Measurements from ENCODE around the gene ABO. TPM values are rescaled to one million over a fixed set of nuclear protein-coding genes. Genes with fewer than 3 reads are reported as not detected.
"Not testable (repeated sequence)": the region's sequence is repeated elsewhere in the genome, so short reads cannot be mapped to it uniquely, and the experiment has no call there.

Gene ABO
- total and polyA plus RNA-seq, 8 donors = 0.72 to 67.1 (median 4.1) TPM

DNA sequence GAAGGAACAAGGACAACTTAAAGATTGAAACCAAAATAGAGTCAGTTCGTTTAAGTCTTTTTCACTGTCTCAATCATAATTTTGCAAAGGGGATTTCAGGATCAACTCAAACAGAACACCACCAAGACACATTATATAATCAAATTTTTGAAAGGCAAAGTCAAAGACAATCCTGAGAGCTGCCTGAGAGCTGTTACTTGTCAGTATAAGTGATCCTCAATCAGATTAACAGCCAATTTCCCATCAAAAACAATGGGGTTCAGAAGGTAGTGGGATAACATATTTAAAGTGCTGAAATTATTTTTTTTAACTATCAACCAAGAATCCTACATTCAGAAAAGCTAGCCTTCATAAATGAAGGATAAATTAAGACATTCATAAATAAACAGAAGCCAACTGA is 19.3 kb upstream of the ABO start:
- TF ChIP-seq, protein P1, sequence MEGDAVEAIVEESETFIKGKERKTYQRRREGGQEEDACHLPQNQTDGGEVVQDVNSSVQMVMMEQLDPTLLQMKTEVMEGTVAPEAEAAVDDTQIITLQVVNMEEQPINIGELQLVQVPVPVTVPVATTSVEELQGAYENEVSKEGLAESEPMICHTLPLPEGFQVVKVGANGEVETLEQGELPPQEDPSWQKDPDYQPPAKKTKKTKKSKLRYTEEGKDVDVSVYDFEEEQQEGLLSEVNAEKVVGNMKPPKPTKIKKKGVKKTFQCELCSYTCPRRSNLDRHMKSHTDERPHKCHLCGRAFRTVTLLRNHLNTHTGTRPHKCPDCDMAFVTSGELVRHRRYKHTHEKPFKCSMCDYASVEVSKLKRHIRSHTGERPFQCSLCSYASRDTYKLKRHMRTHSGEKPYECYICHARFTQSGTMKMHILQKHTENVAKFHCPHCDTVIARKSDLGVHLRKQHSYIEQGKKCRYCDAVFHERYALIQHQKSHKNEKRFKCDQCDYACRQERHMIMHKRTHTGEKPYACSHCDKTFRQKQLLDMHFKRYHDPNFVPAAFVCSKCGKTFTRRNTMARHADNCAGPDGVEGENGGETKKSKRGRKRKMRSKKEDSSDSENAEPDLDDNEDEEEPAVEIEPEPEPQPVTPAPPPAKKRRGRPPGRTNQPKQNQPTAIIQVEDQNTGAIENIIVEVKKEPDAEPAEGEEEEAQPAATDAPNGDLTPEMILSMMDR (IDR thresholded peaks at IDR 0.05) = no peak
- no peaks in the 10 kb centered on the region for H3K4me1 ChIP-seq
- H3K9me3 ChIP-seq = peaks cover 6 to 20% (median 9%) of the 10 kb centered on the region in 4 donors
- H3K27me3 ChIP-seq = peaks cover 0 to 30% (median 0%) of the 10 kb centered on the region in 3 donors
- WGBS, 5 donors = 76 to 83% (median 82%) methylated on average over 1 of the region's 1 CpG
- no peak for DNase-seq
- no peak overlapping the region for H3K4me3 ChIP-seq
- intact Hi-C loops (cut with DNase I; ENCODE audit: low total_unique reads) = no loop called here
- no peaks in the 10 kb centered on the region for H3K36me3 ChIP-seq
- H3K27ac ChIP-seq = no peak overlapping the region

DNA sequence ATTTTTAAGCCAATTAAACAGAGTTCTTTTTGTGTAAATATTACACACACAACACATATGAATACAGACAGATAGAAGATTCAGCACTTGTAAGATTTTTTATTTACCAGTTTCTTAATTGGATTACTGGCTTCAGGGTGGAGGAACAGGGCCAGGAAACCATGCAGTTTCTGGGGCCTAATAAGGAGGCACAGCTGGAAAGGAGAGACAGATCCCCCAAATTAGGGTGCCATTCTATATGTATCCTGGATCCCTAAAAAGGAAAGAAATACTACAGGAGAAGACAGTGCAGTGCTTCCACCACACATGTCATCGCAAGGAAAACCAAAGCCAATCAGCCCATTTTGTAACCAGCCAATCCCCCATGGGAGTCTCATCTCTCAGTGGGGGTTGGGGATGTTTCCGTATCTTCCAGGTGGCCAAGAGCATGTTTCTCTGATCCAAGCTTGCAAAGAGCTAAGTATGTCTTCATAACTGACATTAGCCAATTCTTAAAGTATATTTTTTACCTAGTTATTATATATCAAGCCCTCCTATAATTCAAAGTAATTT is 15.8 kb upstream of the ABO start:
- WGBS, 5 donors = 83 to 98% (median 96%) methylated on average over 2 of the region's 2 CpGs
- peaks cover 0 to 15% (median 0%) of the 10 kb centered on the region in 3 donors for H3K27me3 ChIP-seq
- DNase-seq = no peak
- no peak overlapping the region for H3K27ac ChIP-seq
- H3K9me3 ChIP-seq = peaks cover 6 to 20% (median 9%) of the 10 kb centered on the region in 4 donors
- H3K4me1 ChIP-seq = no peaks in the 10 kb centered on the region
- H3K36me3 ChIP-seq = no peaks in the 10 kb centered on the region
- TF ChIP-seq, protein P1 (IDR thresholded peaks at IDR 0.05) = no peak
- TF ChIP-seq POLR2AphosphoS5 (IDR thresholded peaks at IDR 0.05) = no peak
- TF ChIP-seq POLR2A (IDR thresholded peaks at IDR 0.05) = no peak
- no peak for TF ChIP-seq EP300 (IDR thresholded peaks at IDR 0.05)
- H3K4me3 ChIP-seq = no peak overlapping the region
- intact Hi-C loops (cut with DNase I; ENCODE audit: low total_unique reads) = no loop called here

GRCh38 chr9:133286523-133286922 is 11.5 kb upstream of the ABO start:
- H3K9me3 ChIP-seq = peaks cover 6 to 15% (median 9%) of the 10 kb centered on the region in 4 donors
- DNase-seq = no peak
- intact Hi-C loops (cut with DNase I; ENCODE audit: low total_unique reads) = no loop called here
- H3K4me3 ChIP-seq = no peak overlapping the region
- 26 to 35% (median 33%) methylated on average over 2 of the region's 2 CpGs for WGBS, 5 donors
- TF ChIP-seq POLR2AphosphoS5 (IDR thresholded peaks at IDR 0.05) = no peak
- TF ChIP-seq POLR2A (IDR thresholded peaks at IDR 0.05) = no peak
- TF ChIP-seq, protein P1 (IDR thresholded peaks at IDR 0.05) = no peak
- TF ChIP-seq EP300 (IDR thresholded peaks at IDR 0.05) = no peak
- no peaks in the 10 kb centered on the region for H3K36me3 ChIP-seq
- no peak overlapping the region for H3K27ac ChIP-seq
- peaks cover 0 to 8% (median 0%) of the 10 kb centered on the region in 3 donors for H3K27me3 ChIP-seq
- no peaks in the 10 kb centered on the region for H3K4me1 ChIP-seq

- no peak for TF ChIP-seq POLR2AphosphoS5 (IDR thresholded peaks at IDR 0.05)
- TF ChIP-seq EP300 (IDR thresholded peaks at IDR 0.05) = no peak
- 63 to 78% (median 69%) methylated on average over 6 of the region's 6 CpGs for WGBS, 5 donors
- Histone ChIP-seq H3K27me3 (peaks cover 0 to 20% (median 0%) of the 10 kb centered on the region in 3 donors), H3K36me3 (no peaks in the 10 kb centered on the region), H3K27ac (no peak overlapping the region), H3K4me3 (no peak overlapping the region), H3K4me1 (no peaks in the 10 kb centered on the region), H3K9me3 (peaks cover 0 to 8% (median 3%) of the 10 kb centered on the region in 4 donors)
- intact Hi-C loops (cut with DNase I; ENCODE audit: low total_unique reads) = no loop called here
- no peak for DNase-seq
These were observed 10.3 kb upstream of the ABO start for GRCh38 chr9:133285252-133285775.

DNA sequence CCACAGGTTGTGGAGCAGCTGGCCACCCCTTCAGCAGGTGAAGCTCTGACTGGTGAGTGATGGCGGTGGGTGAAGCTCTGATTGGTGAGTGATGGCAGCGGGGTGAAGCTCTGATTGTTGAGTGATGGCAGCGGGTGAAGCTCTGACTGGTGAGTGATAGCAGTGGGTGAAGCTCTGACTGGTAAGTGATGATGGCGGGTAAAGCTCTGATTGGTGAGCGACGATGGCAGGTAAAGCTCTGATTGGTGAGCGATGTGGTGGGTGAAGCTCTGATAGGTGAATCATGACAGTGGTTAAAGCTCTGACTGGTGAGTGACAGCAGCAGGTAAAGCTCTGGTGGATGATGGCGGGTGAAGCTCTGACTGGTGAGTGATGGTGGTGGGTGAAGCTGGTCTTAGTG is 9.4 kb upstream of the ABO start:
- intact Hi-C loops (cut with DNase I; ENCODE audit: low total_unique reads) = no loop called here
- TF ChIP-seq, protein P1 (IDR thresholded peaks at IDR 0.05) = no peak
- TF ChIP-seq EP300 (IDR thresholded peaks at IDR 0.05) (no peak), POLR2A (IDR thresholded peaks at IDR 0.05) (no peak), POLR2AphosphoS5 (IDR thresholded peaks at IDR 0.05) (no peak)
- Histone ChIP-seq H3K27me3 (peaks cover 0 to 28% (median 0%) of the 10 kb centered on the region in 3 donors), H3K4me3 (no peak overlapping the region), H3K36me3 (no peaks in the 10 kb centered on the region), H3K27ac (no peak overlapping the region), H3K9me3 (no peaks in the 10 kb centered on the region), H3K4me1 (no peaks in the 10 kb centered on the region)
- DNase-seq = no peak
- 83 to 99% (median 93%) methylated on average over 8 of the region's 8 CpGs for WGBS, 5 donors

DNA sequence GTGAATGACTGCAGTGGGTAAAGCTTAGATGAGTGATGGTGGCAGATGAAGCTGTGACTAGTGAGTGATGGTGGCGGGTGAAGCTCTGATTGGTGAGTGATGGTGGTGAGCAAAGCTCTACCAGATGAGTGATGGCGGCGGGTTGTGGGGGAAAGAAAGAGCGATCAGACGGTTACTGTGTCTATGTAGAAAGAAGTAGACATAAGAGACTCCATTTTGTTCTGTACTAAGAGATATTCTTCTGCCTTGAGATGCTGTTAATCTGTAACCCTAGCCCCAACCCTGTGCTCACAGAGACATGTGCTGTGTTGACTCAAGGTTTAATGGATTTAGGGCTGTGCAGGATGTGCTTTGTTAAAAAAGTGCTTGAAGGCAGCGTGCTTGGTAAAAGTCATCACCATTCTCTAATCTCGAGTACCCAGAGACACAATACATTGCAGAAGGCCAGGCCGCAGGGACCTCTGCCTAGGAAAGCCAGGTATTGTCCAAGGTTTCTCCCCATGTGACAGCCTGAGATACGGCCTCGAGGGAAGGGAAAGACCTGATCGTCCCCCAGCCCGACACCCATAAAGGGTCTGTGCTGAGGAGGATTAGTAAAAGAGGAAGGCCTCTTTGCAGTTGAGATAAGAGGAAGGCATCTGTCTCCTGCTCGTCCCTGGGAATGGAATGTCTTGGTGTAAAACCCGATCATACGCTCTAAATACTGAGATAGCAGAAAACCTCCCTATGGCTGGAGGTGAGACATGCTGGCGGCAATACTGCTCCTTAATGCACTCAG is 8.4 kb upstream of the ABO start:
- H3K9me3 ChIP-seq; H3K36me3 ChIP-seq; H3K4me1 ChIP-seq; H3K4me3 ChIP-seq; intact Hi-C loops (cut with DNase I; ENCODE audit: low total_unique reads); H3K27ac ChIP-seq: not testable (repeated sequence)
- 75 to 83% (median 81%) methylated on average over 16 of the region's 16 CpGs for WGBS, 5 donors
- peak in 1 of 2 donors; percentile 4 for DNase-seq
- peaks cover 0 to 32% (median 0%) of the 10 kb centered on the region in 3 donors for H3K27me3 ChIP-seq
